HepG2 (cell line): Measurements from ENCODE around the gene BABAM2.

Source experiments
- ATF3 ChIP-seq: sonication (generic); formaldehyde crosslinking; IDR thresholded peaks from 2 replicates; pipeline ENCODE4 v1.4.0; 2020; ENCODE audit warnings: missing genetic modification reagents
- CREB1 ChIP-seq, 2 experiments: fragments of 450-650 bp in 1 of 2; IDR thresholded peaks; 2 replicates each; pipeline ENCODE4 v1.6.1; 2016 to 2017; ENCODE audit warnings: control low read depth in 1 of 2, mild to moderate bottlenecking in 1 of 2, missing compliant biosample characterization in 1 of 2, missing genetic modification characterization in 1 of 2
- DPF2 ChIP-seq: sonication (generic); formaldehyde crosslinking; IDR thresholded peaks from 2 replicates; pipeline ENCODE4 v1.4.0; 2020; ENCODE audit warnings: mild to moderate bottlenecking, low read depth, missing genetic modification reagents, borderline replicate concordance
- EZH2 ChIP-seq: conservative IDR thresholded peaks from 2 replicates; pipeline ENCODE4 v1.6.1; 2012; ENCODE audit warnings: mild to moderate bottlenecking, low read depth, low read length, moderate library complexity
- NCOA5 ChIP-seq: sonication (generic); formaldehyde crosslinking; IDR thresholded peaks from 2 replicates; pipeline ENCODE4 v1.4.0; 2020; ENCODE audit warnings: missing genetic modification reagents
- NFIC ChIP-seq: IDR thresholded peaks from 2 replicates; pipeline ENCODE4 v1.6.1; 2012; ENCODE audit warnings: mild to moderate bottlenecking, low read length, inconsistent platforms
- POLR2A ChIP-seq, 2 experiments: IDR thresholded peaks; 2 replicates each; pipeline ENCODE4 v1.6.1; 2011; ENCODE audit warnings: low read depth in 2 of 2, low read length in 2 of 2, mild to moderate bottlenecking in 1 of 2, moderate library complexity in 1 of 2; ENCODE audit not compliant: insufficient read depth in 1 of 2
- ZBTB1 ChIP-seq: sonication (generic); formaldehyde crosslinking; IDR thresholded peaks from 2 replicates; pipeline ENCODE4 v1.4.0; 2020; ENCODE audit warnings: missing genetic modification reagents, borderline replicate concordance
- ZNF10 ChIP-seq: sonication (generic); formaldehyde crosslinking; IDR thresholded peaks from 2 replicates; pipeline ENCODE4 v1.4.0; 2020; ENCODE audit warnings: mild to moderate bottlenecking, low read depth, missing genetic modification reagents, borderline replicate concordance
- ZNF3 ChIP-seq: IDR thresholded peaks from 2 replicates; pipeline ENCODE4 v1.7.0; 2017; ENCODE audit warnings: inconsistent platforms
- ZNF530 ChIP-seq: sonication (generic); formaldehyde crosslinking; IDR thresholded peaks from 2 replicates; pipeline ENCODE4 v1.5.0; 2020; ENCODE audit warnings: low read depth, mild to moderate bottlenecking, missing genetic modification reagents
- ZNF780A ChIP-seq: sonication (generic); formaldehyde crosslinking; IDR thresholded peaks from 2 replicates; pipeline ENCODE4 v1.8.0; 2022; ENCODE audit warnings: mild to moderate bottlenecking, missing genetic modification reagents, moderate library complexity
- TF ChIP-seq, protein P1 (sequence below): sonication (generic); formaldehyde crosslinking; conservative IDR thresholded peaks from 2 replicates; pipeline ENCODE4 v1.8.0; 2022; ENCODE audit warnings: mild to moderate bottlenecking, moderate library complexity, missing genetic modification reagents

DNA sequence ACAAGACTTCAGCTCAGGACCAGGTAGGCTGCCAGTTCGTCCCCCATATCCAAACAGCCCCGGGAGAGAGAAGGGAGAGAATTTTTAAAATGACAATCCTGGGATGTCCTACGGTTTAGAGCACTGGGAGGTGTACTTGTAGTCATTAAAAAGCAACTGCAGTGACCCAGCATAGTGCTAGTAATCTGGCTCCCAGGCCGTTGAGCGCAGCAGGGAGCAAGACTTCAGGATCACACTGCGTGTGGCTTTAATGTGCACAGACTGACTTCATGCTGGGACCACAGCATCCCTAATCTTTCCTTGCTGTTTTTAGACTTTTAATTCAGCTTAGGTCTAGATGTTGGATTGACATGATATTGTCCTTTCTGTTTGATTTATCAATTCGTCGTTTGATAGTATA is 282.8 kb downstream of the BABAM2 start:
- no peak for TF ChIP-seq ZNF10 (CRISPR knock-in tag)
- TF ChIP-seq ZNF530 (CRISPR knock-in tag), result no peak
- TF ChIP-seq ATF3 (CRISPR knock-in tag), result no peak
- TF ChIP-seq, protein P1, sequence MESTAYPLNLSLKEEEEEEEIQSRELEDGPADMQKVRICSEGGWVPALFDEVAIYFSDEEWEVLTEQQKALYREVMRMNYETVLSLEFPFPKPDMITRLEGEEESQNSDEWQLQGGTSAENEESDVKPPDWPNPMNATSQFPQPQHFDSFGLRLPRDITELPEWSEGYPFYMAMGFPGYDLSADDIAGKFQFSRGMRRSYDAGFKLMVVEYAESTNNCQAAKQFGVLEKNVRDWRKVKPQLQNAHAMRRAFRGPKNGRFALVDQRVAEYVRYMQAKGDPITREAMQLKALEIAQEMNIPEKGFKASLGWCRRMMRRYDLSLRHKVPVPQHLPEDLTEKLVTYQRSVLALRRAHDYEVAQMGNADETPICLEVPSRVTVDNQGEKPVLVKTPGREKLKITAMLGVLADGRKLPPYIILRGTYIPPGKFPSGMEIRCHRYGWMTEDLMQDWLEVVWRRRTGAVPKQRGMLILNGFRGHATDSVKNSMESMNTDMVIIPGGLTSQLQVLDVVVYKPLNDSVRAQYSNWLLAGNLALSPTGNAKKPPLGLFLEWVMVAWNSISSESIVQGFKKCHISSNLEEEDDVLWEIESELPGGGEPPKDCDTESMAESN (CRISPR knock-in tag), result no peak
- no peak for TF ChIP-seq POLR2A (IDR thresholded peaks at IDR 0.05; ENCODE audit: insufficient read depth in 1 of 2, low read depth in 2 of 2, low read length in 2 of 2)
- no peak for TF ChIP-seq ZNF780A (CRISPR knock-in tag)
- 0 out of 2 replicates have a peak, but pooled peaks have one; percentile 9 for TF ChIP-seq DPF2 (CRISPR knock-in tag)
- TF ChIP-seq ZBTB1, result no peak
- no peak for TF ChIP-seq EZH2
- TF ChIP-seq CREB1 (IDR thresholded peaks at IDR 0.05), result no peak
- TF ChIP-seq CREB1 (CRISPR knock-in tag; IDR thresholded peaks at IDR 0.05), result no peak
- no peak for TF ChIP-seq ZNF3 (CRISPR knock-in tag)
- no peak for TF ChIP-seq NFIC
- no peak for TF ChIP-seq NCOA5 (CRISPR knock-in tag)
